SHP77 treated with DMSO at 0.1 percent for 48 hours (cell line): Measurements from ENCODE around the gene GID8.

ENCODE experiments used
- DNase-seq: peaks from one replicate; lab custom pipeline; 2025; lab: John Stamatoyannopoulos, UW

GID8 gene

GRCh38 chr20:62958388-62959100 is 20.6 kb downstream of the GID8 start:
- no peak for DNase-seq

- no peak for DNase-seq
Observed at GRCh38 chr20:62959101-62959971, 21.4 kb downstream of the GID8 start.

- no peak for DNase-seq
Observed at GRCh38 chr20:62959998-62960436, 22.1 kb downstream of the GID8 start.

DNA sequence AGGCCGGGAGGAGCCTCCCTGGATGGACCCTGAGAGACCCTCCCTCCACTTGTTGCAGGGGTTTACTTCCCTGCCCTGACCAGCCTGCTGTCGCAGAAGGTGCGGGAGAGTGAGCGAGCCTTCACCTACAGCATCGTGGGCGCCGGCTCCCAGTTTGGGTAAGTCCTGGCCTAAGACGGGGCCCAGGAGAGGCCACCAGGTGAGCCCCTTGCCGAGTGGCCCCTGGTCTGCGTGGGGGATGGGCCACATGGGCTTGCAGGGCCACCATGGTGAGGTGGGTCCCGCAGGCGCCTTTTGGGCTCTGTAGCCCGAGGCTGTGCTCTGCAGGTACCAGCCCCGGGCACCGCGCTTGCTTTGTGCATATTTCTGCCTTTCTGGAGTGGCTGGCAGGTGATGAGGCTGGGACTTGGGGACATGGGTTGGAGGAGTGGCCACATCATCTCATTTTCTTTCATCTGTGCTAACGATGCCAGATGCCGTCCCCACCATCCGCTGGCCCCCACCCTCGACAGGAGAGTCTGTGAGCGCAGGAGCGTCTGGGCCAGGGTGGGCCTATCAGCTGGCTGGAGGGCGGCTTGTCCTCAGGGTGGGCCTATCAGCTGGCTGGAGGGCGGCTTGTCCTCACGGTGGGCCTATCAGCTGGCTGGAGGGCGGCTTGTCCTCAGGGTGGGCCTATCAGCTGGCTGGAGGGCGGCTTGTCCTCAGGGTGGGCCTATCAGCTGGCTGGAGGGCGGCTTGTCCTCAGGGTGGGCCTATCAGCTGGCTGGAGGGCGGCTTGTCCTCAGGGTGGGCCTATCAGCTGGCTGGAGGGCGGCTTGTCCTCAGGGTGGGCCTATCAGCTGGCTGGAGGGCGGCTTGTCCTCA is 22.7 kb downstream of the GID8 start:
- peak; percentile 94 for DNase-seq

DNA sequence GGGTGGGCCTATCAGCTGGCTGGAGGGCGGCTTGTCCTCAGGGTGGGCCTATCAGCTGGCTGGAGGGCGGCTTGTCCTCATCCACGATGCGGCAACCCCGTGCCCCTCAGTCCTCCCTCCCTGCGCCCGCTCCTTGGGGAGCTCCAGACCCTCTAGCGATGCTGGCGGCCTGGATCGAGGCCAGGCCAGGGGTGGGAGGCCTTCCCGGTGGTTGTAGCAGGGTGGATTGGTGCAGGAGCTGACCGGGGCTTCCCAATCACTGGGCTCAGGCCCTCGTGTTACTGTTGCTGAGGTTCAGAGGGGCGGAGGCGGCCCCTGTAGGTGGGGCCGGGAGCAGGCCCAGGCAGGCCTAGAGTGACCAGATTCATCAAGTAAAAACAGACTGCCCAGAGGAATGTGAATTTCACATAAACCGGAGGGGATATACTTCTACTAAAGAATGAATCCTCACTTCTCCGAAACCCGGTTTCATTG is 23.4 kb downstream of the GID8 start:
- DNase-seq, result peak; percentile 72

DNA sequence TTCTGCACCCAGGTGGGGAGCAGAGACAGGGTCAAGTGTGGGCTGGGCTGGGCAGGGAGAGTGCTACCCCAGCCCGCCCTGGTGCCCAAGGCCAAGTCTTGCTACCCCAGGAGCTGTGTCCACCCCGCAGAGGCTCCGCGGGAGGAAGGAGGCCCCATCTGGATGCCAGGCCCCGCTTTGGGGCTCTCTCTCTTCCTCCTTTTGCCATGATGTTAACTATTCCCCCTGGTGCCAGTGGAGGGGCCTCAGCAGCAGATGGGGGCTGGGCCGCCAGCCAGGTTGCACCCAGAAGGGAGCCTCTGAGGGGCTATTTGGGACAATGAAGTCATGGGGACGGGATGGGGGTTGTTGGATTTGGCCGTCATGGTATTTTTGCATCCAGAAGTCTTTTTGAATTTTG is 23.9 kb downstream of the GID8 start:
- no peak for DNase-seq

DNA sequence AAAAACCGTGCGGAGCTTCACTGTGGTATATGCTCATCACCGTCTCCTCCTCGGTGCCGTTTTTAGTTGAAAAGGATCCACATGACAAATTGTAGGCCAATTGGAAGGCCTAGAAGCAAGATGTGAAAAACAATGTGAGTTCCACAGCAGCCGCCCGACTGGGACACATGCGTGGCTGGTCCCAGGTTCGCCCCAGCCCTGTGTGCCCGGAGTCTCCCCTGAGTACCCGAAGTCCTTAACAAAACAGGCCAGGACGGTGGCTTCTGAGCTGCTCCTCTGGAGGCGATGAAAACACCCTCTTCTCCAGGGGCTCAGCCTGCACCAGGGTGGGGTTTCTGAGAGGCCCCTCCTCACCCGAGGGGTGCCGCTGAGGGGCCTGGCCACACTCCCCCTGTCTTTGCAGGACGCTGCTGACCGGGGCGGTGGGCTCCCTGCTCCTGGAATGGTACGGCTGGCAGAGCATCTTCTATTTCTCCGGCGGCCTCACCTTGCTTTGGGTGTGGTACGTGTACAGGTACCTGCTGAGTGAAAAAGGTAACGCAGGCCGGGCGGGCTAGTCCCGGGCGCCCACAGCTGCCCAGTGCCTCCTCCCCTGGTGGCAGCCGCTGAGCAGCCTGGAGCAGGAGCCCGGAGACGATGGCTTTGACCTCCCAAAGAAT is 24.4 kb downstream of the GID8 start:
- DNase-seq, result no peak

- no peak for DNase-seq
Observed at GRCh38 chr20:62962891-62963613, 25.1 kb downstream of the GID8 start.

DNA sequence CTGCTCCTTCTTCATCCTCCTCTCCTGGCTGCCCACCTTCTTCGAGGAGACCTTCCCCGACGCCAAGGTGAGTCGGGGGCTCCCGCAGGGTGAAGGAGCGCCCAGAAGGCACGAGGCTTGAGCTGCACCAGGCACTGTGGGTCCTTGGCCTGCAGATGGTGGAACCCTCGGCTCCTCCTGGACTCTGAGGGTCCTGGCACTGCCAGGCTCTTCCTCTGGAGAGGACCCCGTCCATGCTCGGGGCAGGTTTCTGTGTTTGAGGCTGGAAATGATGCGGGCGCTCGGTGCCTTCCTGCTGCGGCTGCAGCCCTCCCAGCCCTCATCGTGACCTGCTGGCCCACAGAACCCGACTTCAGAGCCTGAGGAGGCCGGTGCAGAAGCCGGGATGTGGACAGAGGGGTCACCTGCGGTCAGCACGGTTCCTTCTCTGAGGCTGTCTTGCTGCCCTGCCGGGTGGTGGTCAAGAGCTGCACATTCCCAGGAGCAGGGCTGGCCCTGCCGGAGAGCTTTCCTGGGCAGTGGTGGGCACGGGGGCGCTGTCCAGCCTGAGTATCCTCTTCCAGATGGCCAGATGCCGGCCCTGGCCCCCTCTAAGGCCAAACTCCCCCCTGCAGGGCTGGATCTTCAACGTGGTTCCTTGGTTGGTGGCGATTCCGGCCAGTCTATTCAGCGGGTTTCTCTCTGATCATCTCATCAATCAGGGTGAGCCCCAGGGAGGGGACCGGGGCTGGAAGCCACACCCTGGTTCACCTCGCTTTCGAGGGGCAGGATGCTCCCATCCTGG is 25.9 kb downstream of the GID8 start:
- DNase-seq, result no peak

- no peak for DNase-seq
Observed at GRCh38 chr20:62964700-62965099, 26.8 kb downstream of the GID8 start.

DNA sequence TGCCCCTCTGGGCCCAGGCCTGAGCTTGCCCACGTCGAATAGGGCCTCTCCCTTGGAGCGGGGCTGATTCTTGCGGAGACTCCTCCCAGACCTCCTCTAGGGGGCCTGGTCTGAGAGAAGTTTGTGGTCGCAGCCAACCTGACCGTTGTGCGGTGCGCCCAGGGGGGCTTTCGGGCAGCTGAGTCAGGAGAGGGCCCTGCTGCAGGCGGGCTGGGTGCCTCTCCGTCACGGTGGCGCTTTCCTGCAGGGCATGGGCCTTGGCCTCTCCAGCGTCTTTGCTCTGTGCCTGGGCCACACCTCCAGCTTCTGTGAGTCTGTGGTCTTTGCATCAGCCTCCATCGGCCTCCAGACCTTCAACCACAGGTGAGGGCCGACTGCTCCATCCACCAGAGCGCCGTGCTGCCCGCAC is 27.4 kb downstream of the GID8 start:
- DNase-seq, result no peak

DNA sequence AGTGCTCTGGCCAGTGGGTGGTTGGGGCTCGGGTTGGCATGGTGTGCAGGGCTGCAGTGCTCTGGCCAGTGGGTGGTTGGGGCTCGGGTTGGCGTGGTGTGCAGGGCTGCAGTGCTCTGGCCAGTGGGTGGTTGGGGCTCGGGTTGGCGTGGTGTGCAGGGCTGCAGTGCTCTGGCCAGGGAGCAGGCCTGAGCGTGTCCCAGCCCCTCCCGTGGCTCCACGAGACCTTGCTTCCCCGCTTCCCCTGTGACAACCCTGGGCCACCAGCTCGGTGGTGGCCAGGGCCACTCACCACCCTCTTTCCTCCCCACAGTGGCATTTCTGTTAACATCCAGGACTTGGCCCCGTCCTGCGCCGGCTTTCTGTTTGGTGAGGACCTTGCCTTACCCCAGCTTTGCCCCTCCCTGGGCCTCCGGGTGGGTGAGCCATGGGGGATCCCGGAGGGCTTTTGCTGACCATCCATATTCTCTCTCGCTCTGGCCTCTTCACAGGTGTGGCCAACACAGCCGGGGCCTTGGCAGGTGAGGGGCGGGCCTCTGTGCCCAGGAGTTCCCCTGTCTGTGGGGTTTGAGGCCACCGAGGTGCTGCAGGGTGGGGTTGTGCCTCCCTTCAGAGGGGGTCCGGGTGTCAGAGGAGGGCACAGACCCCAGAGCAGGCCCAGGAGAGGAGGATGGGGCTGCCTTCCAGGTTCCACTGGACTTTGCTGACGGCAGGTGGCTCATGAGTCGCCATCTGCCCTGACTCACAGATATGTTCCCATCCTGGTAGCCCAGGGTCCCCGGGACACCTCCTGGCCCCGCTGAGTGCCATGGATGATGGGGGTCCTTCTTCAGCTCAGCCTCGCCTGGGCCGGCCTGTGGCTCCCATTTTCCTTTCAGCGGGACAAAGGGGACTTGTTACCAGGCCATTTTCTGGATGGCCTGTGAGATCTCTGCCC is 28.5 kb downstream of the GID8 start:
- DNase-seq, result no peak

- DNase-seq, result no peak
Observed at GRCh38 chr20:62967149-62967501, 29.2 kb downstream of the GID8 start.

- DNase-seq, result no peak
Observed at GRCh38 chr20:62967628-62968351, 29.8 kb downstream of the GID8 start.

GRCh38 chr20:62968378-62969178 is 30.6 kb downstream of the GID8 start:
- DNase-seq, result no peak

- DNase-seq, result no peak
Observed at GRCh38 chr20:62969179-62969760, 31.3 kb downstream of the GID8 start.

- no peak for DNase-seq
Observed at GRCh38 chr20:62969939-62970306, 32.0 kb downstream of the GID8 start.
